ENCODE results near the gene PPP2R5E. TPM values are rescaled to one million over a fixed set of nuclear protein-coding genes. Genes with fewer than 3 reads are reported as not detected.

PPP2R5E gene
- total and polyA plus RNA-seq, 4 donors, result 6.0 to 13.1 (median 8.4) TPM

GRCh38 chr14:63512861-63513260 is 30.3 kb downstream of the PPP2R5E start (continued):
- TF ChIP-seq CTCF (IDR thresholded peaks at IDR 0.05; ENCODE audit: low read depth, low read length, missing input control) (no peak), SP1 (IDR thresholded peaks at IDR 0.05) (no peak), TAF1 (conservative IDR thresholded peaks at IDR 0.05) (no peak), FOXA2 (IDR thresholded peaks at IDR 0.05) (no peak), EGR1 (IDR thresholded peaks at IDR 0.05; ENCODE audit: low read depth in 2 of 2) (no peak)

GRCh38 chr14:63510538-63510937 is 32.6 kb downstream of the PPP2R5E start:
- DNase-seq (ENCODE audit: low spot score), result no peak
- peaks cover 0 to 2% (median 0%) of the 10 kb centered on the region in 4 donors for H3K36me3 ChIP-seq (ENCODE audit: control insufficient read depth in 4 of 4, insufficient read depth in 3 of 4, low read depth in 1 of 4, low read length in 3 of 4)
- no peak for TF ChIP-seq RXRA (IDR thresholded peaks at IDR 0.05)
- TF ChIP-seq RAD21 (IDR thresholded peaks at IDR 0.05), result no peak
- no peak overlapping the region for H3K4me3 ChIP-seq (ENCODE audit: low read depth in 1 of 3, low read length in 3 of 3)
- H3K27me3 ChIP-seq (ENCODE audit: control insufficient read depth in 4 of 4, insufficient read depth in 4 of 4, low read length in 3 of 4), result no peaks in the 10 kb centered on the region
- peaks cover 0 to under 1% (median 0%) of the 10 kb centered on the region in 4 donors for H3K4me1 ChIP-seq (ENCODE audit: control insufficient read depth in 4 of 4, insufficient read depth in 4 of 4, low read length in 3 of 4)
- no peak overlapping the region for H3K9ac ChIP-seq (ENCODE audit: low read depth in 1 of 2, low read length in 2 of 2)
- no peak overlapping the region for H3K27ac ChIP-seq (ENCODE audit: low read depth in 1 of 2, low read length in 2 of 2)
- 85% methylated on average over 5 of the region's 5 CpGs for WGBS
- H3K9me3 ChIP-seq (ENCODE audit: control insufficient read depth in 4 of 4, low read length in 3 of 4), result no peaks in the 10 kb centered on the region

GRCh38 chr14:63508033-63508432 is 35.1 kb downstream of the PPP2R5E start:
- no peaks in the 10 kb centered on the region for H3K27me3 ChIP-seq (ENCODE audit: control insufficient read depth in 4 of 4, insufficient read depth in 4 of 4, low read length in 3 of 4)
- no peak overlapping the region for H3K4me3 ChIP-seq (ENCODE audit: low read depth in 1 of 3, low read length in 3 of 3)
- peaks cover 0 to 2% (median 0%) of the 10 kb centered on the region in 4 donors for H3K36me3 ChIP-seq (ENCODE audit: control insufficient read depth in 4 of 4, insufficient read depth in 3 of 4, low read depth in 1 of 4, low read length in 3 of 4)
- no peaks in the 10 kb centered on the region for H3K9me3 ChIP-seq (ENCODE audit: control insufficient read depth in 4 of 4, low read length in 3 of 4)
- H3K27ac ChIP-seq (ENCODE audit: low read depth in 1 of 2, low read length in 2 of 2), result no peak overlapping the region
- DNase-seq (ENCODE audit: low spot score), result no peak
- H3K4me1 ChIP-seq (ENCODE audit: control insufficient read depth in 4 of 4, insufficient read depth in 4 of 4, low read length in 3 of 4), result peaks cover 0 to 3% (median 0%) of the 10 kb centered on the region in 4 donors
- 87% methylated on average over 5 of the region's 5 CpGs for WGBS
- no peak overlapping the region for H3K9ac ChIP-seq (ENCODE audit: low read depth in 1 of 2, low read length in 2 of 2)
- TF ChIP-seq REST (IDR thresholded peaks at IDR 0.05) (no peak), FOXA2 (IDR thresholded peaks at IDR 0.05) (no peak), RAD21 (IDR thresholded peaks at IDR 0.05) (no peak), ATF3 (IDR thresholded peaks at IDR 0.05) (no peak), GABPA (IDR thresholded peaks at IDR 0.05 in 1 of 2, conservative IDR thresholded peaks at IDR 0.05 in 1 of 2) (no peak), SP1 (IDR thresholded peaks at IDR 0.05) (no peak), CTCF (IDR thresholded peaks at IDR 0.05; ENCODE audit: low read depth, low read length, missing input control) (no peak), NR2F2 (IDR thresholded peaks at IDR 0.05) (no peak), ZBTB33 (IDR thresholded peaks at IDR 0.05) (no peak), EGR1 (IDR thresholded peaks at IDR 0.05; ENCODE audit: low read depth in 2 of 2) (no peak), RXRA (IDR thresholded peaks at IDR 0.05) (no peak), TAF1 (conservative IDR thresholded peaks at IDR 0.05) (no peak), JUND (IDR thresholded peaks at IDR 0.05) (no peak), YY1 (IDR thresholded peaks at IDR 0.05) (no peak), HNF4G (IDR thresholded peaks at IDR 0.05) (no peak)

Measured in liver (tissue), 9 donors.